NCI-H2196 (cell line): Measurements from ENCODE around the gene SPIRE1.
"Not testable (repeated sequence)": the region's sequence is repeated elsewhere in the genome, so short reads cannot be mapped to it uniquely, and the experiment has no call there.

Experiments
- DNase-seq: peaks from one replicate; lab custom pipeline; 2025; ENCODE audit not compliant: unreplicated experiment; lab: John Stamatoyannopoulos, UW

SPIRE1 gene

DNA sequence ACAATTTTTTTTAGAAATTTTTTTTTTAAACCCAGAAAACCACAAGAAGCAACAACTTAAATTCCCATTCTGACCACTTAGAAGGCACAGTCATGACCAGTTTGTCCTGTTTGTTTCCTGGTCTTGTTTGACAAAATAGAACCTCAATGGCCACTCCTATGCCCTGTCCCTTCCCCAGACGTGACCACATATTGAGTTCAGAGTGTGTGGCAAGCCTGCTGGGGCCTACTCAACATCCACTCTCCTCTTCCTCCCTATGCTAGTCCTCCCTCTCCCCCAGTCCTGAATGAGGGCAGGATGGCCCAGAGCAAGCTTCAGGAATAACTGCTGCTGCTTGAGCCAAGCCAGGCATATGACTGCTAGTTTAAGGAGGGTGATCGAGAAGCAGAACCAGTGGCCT, 160.6 kb downstream of the SPIRE1 start:
- DNase-seq = no peak

DNA sequence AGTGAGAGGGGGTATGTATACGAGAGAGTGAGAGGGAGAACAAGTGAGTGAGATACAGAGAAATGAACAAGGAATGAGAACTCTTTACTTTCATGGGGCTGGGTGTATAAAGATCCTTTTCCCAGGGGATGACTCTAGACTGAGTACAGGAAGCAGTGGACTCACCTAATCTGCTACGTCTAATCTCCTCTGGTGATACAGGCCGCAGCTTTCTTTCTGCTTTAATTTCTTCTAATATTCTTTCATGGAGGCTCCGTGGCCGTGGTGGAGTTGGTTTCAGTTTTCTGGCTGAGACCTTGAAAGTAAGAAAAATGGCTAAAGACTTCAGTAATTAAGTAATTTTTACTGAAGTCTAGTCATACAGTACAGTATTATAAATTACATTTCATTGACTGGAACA, 165.0 kb downstream of the SPIRE1 start:
- no peak for DNase-seq

GRCh38 chr18:12491611-12492435, 166.1 kb downstream of the SPIRE1 start:
- no peak for DNase-seq

GRCh38 chr18:12485479-12486105, 172.3 kb downstream of the SPIRE1 start:
- no peak for DNase-seq

DNA sequence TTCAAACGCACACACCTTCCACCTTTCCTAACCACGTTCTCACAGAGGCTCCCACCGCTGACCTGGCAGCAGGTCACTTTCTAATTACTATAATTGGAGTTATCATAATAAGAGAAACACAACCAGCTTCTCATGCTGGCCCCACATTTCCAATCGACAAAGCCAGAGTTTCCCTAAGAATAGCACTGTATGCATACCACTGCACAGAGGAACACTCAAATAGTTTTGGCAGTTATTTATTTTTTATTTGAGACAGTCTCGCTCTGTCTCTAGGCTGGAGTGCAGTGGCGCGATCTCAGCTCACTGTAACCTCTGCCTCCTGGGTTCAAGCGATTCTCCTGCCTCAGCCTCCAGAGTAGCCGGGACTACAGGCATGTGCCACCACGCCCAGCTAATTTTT, 176.0 kb downstream of the SPIRE1 start:
- not testable (repeated sequence) for DNase-seq

GRCh38 chr18:12479982-12480381, 177.9 kb downstream of the SPIRE1 start:
- DNase-seq = no peak

GRCh38 chr18:12479536-12479935, 178.4 kb downstream of the SPIRE1 start:
- no peak for DNase-seq

DNA sequence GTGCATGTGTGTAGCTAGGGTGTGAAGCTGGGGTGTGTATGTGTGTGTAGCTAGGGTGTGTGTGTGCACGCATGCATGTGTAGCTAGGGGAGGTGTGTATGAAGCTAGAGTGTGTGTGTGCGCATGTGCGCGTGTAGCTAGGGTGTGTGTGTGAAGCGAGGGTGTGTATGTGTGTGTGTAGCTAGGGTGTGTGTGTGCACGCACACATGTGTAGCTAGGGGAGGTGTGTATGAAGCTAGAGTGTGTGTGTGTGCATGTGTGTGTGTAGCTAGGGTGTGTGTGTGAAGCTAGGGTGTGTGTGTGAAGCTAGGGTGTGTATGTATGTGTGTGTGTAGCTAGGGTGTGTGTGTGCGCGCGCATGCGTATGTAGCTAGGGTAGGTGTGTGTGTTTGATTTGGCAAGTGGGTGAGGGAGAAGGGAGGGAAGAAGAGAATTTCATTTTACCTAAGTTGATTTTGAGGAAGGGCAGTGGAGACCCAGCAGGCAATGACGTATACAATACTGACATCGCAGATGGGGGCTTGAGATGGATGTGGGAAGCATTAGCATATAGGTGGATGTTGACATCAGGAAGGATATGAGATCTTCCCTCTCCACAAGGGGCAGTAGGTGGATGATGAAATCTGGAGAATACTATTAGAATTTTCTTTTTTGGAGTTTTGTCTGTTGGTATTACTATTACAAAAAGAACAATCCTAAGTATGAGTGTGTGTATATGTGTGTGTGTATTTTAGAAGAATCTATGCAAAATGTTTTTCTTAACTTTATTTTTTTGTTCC, 179.4 kb downstream of the SPIRE1 start:
- DNase-seq = no peak

DNA sequence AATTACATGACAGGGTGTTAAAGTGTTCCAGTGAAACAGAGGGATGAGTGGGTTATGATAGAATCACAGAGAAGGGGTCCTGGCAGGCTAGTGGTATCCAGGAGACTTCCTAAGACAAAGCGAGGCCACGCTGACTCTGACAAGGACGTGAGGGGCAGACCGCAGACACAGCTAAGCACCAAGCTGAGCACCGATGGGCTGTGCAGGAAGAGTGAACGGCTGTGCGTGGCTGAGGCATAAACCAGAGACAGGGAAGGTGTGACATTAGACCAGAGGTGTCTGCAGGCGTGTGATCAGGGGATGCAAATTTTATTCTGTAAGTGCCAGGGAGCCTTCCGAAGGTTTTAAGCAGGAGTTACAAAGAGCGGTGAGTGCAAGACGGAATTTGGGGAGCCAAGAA, 180.3 kb downstream of the SPIRE1 start:
- DNase-seq = no peak

GRCh38 chr18:12476955-12477354, 181.0 kb downstream of the SPIRE1 start:
- DNase-seq = no peak

- DNase-seq = no peak
Measured at GRCh38 chr18:12474876-12475275, 183.0 kb downstream of the SPIRE1 start.

- DNase-seq = no peak
Measured at GRCh38 chr18:12474146-12474545, 183.8 kb downstream of the SPIRE1 start.

DNA sequence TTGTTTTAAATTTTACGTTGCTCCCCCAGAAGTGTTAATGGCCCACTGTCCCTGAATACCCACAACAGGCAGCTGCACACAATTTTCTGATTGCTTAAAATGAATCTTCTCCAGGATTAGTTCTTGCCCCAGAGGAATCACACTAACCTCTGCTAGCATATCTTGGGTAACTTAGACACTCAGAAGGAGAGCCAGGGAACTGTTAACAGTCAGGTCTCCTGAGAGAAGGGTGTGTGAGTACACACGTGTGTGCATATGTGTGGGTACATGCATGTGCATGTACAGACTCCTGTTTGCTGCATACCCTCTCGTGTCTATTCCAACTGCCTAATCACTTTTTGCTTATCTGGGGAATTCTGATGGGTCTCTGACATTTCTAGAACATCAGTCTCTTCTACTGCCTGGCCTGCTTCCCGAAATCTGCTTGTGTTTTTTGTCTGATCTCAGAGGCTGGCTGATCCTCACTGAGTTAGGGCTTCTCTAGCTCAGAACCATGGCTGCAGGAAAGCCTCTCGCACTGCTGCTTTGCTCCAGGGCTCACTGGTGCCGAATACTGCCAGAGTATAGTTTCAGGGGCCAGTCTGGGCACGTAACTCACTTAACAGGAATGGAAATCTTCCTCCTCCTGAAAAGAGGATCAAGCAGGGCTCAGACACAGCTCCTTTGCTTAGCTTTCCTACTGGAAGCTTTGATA, 187.4 kb downstream of the SPIRE1 start:
- DNase-seq = no peak

- no peak for DNase-seq
Measured at GRCh38 chr18:12468445-12468844, 189.5 kb downstream of the SPIRE1 start.

- no peak for DNase-seq
Measured at GRCh38 chr18:12464731-12465130, 193.2 kb downstream of the SPIRE1 start.

- no peak for DNase-seq
Measured at GRCh38 chr18:12463191-12463590, 194.7 kb downstream of the SPIRE1 start.

DNA sequence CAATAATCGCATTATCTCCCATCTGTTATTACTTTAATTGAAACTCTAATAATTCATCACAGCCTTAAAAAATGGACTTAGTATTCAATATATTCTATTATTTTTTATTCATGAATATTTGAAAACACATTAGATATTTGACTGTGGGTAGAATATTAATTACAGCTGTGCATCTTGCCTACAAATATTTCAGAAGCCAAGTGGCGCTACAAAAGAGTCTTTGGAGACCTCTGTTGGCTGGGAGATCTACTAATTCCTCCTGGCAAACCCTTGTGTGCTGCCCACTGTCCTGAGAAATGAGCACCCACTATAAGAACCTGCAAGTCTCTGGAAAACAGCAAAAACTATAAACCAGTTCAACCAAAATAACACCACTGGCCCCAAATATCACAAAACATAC, 195.7 kb downstream of the SPIRE1 start:
- no peak for DNase-seq

GRCh38 chr18:12461326-12461725, 196.6 kb downstream of the SPIRE1 start:
- DNase-seq = no peak

DNA sequence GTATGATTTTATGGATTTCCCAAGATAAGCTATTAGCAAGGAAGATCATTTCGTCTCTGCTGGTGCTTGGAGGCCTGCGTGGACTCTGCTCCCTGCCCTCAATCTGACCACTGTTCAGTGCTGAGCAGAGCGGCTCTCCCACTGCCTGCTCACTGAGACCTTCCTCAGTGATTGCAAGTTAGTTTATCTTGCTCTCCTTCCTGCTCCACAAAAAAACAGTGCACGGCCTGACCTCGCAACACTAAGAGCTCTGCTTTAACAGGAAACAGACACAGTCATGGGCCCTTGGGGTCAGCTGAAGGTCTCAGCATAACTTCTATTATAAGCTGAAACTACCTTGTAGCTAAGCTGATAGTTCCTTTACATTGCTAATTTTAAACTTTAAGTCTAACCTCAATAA, 197.0 kb downstream of the SPIRE1 start:
- no peak for DNase-seq

DNA sequence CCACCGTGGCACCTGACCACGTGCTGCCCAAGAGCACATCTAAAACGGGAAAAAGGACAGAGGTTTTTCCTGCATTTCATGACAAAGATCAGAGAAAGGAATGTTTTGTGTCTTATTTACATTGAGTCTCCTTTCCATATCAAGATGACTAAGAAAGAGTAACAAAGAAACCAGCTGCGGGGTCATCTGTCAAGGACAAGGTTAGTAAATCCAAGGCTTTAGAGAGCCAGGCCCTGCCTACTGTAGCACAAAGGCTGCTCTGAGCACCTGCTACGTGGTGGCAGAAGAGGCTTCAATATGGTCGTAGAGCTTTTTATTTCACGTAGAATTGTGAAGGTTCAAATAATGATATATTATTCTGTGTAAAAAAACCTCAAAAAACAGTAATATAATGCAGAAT, 199.1 kb downstream of the SPIRE1 start:
- no peak for DNase-seq

DNA sequence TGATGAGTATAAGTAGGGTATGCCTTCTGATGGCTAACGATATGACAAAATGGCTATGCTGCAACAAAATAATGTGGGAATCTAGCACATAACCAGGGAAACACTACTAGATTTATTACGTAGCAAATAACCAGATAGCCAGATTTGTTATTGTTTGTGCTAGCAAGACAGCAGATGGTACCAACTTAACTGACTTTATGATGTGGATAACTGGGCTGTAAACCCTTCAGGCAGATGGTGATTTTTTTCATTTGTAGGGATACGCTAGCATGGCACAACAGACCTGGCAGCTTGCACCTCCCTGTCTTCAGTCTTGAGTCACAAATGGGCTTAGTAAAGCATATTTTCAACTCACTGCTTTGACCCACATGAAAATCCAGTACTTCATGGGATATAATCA, 201.5 kb downstream of the SPIRE1 start:
- DNase-seq = no peak
